Transverse colon (tissue), 4 donors: ENCODE results near the gene NLGN1. TPM values are rescaled to one million over a fixed set of nuclear protein-coding genes. Genes with fewer than 3 reads are reported as not detected.

ENCODE experiments used
- DNase-seq: peaks from one replicate; pipeline ENCODE4 v3.0.0-alpha.2; 2019
- H3K27ac ChIP-seq, 4 donors: fragments of 200-600 bp; sonication (generic); 2 replicates each; pipeline ENCODE4 v1.5.1; 2016 to 2018; ENCODE audit warnings: inconsistent platforms in 4 of 4
- H3K27me3 ChIP-seq: fragments of 200-600 bp; sonication (generic); 2 replicates; pipeline ENCODE4 v1.5.1; 2017; ENCODE audit warnings: inconsistent platforms
- H3K36me3 ChIP-seq, 4 donors: fragments of 200-600 bp; sonication (generic); 2 replicates each; pipeline ENCODE4 v1.5.1; 2017 to 2019; ENCODE audit warnings: inconsistent platforms in 4 of 4
- H3K4me1 ChIP-seq, 4 donors: fragments of 200-600 bp; sonication (generic); 2 replicates each; pipeline ENCODE4 v1.5.1; 2017 to 2020; ENCODE audit warnings: inconsistent platforms in 4 of 4
- H3K4me3 ChIP-seq, 4 donors: fragments of 200-600 bp; sonication (generic); 1 replicate in 1 of 4; 2 replicates in 3 of 4; pipeline versions ENCODE4 v1.5.1 to v1.6.1; 2017 to 2019; ENCODE audit warnings: inconsistent platforms in 4 of 4
- H3K9me3 ChIP-seq, 2 donors: fragments of 200-600 bp; sonication (generic); 2 replicates each; pipeline ENCODE4 v1.5.1; 2017 to 2019; ENCODE audit warnings: inconsistent platforms in 2 of 2
- EP300 ChIP-seq: sonication (generic); formaldehyde crosslinking; IDR thresholded peaks from one replicate; pipeline ENCODE4 v1.6.1; 2017; ENCODE audit warnings: antibody characterized with exemption, low read depth
- POLR2A ChIP-seq: fragments of 450-650 bp; IDR thresholded peaks from one replicate; pipeline ENCODE4 v1.6.1; 2016; ENCODE audit warnings: antibody characterized with exemption, mild to moderate bottlenecking, moderate library complexity
- POLR2AphosphoS5 ChIP-seq, 3 donors: sonication (generic); formaldehyde crosslinking; IDR thresholded peaks; one replicate each; pipeline ENCODE4 v1.6.1; 2016; ENCODE audit warnings: antibody characterized with exemption in 3 of 3
- WGBS, 2 donors: methylation state at CpG; one replicate each; pipeline ENCODE4 v1.1.5; 2018; ENCODE audit warnings: low coverage in 1 of 2; 5-methylcytosine and 5-hydroxymethylcytosine counted together
- in situ Hi-C, 4 donors: fragments of 200-750 bp; cut with MboI; loops; one replicate each; pipeline versions ENCODE4 v1.15.0 to v1.15.1; 2017; ENCODE audit warnings: low sequenced_read_pairs in 3 of 4, low pct_ligation_motif_present in 1 of 4, low pct_unique_long_range_greater_than_20kb in 1 of 4
- intact Hi-C: fragments of 100-400 bp; cut with DNase I; formaldehyde crosslinking; loops from one replicate; pipeline ENCODE4 v1.15.1; 2023; ENCODE audit warnings: low total_unique reads
- total RNA-seq, 4 donors: library from RNA; depleted of rRNA; stranded (reverse); fragments of >200 nt; gene quantifications; one replicate each; pipeline ENCODE4 v1.1.0, GENCODE V29; 2016
- TF ChIP-seq, protein P1 (sequence below), 5 experiments: fragments of 200-600 bp in 3 of 5; fragments of 450-650 bp in 2 of 5; sonication (generic) in 3 of 5; IDR thresholded peaks; 1 replicate in 2 of 5; 2 replicates in 3 of 5; pipeline ENCODE4 v1.5.1; 2016 to 2017; ENCODE audit warnings: antibody characterized with exemption in 5 of 5, inconsistent platforms in 3 of 5, mild to moderate bottlenecking in 2 of 5, moderate library complexity in 1 of 5

NLGN1 gene
- total RNA-seq, 4 donors from 2014 or later = 0.40 to 5.2 (median 1.9) TPM; not detected in 1

GRCh38 chr3:174097686-174098085, 700.1 kb downstream of the NLGN1 start:
- in situ Hi-C loops (no loop called here), intact Hi-C loops (no loop called here)
- Histone ChIP-seq H3K4me3 (no peak overlapping the region), H3K27me3 (no peaks in the 10 kb centered on the region), H3K4me1 (no peaks in the 10 kb centered on the region), H3K9me3 (no peaks in the 10 kb centered on the region), H3K27ac (no peak overlapping the region), H3K36me3 (no peaks in the 10 kb centered on the region)
- WGBS, 2 donors = 80 to 87% methylated on average over 3 of the region's 3 CpGs
- TF ChIP-seq, protein P1, sequence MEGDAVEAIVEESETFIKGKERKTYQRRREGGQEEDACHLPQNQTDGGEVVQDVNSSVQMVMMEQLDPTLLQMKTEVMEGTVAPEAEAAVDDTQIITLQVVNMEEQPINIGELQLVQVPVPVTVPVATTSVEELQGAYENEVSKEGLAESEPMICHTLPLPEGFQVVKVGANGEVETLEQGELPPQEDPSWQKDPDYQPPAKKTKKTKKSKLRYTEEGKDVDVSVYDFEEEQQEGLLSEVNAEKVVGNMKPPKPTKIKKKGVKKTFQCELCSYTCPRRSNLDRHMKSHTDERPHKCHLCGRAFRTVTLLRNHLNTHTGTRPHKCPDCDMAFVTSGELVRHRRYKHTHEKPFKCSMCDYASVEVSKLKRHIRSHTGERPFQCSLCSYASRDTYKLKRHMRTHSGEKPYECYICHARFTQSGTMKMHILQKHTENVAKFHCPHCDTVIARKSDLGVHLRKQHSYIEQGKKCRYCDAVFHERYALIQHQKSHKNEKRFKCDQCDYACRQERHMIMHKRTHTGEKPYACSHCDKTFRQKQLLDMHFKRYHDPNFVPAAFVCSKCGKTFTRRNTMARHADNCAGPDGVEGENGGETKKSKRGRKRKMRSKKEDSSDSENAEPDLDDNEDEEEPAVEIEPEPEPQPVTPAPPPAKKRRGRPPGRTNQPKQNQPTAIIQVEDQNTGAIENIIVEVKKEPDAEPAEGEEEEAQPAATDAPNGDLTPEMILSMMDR (IDR thresholded peaks at IDR 0.05) = no peak
- TF ChIP-seq POLR2A (no peak), EP300 (no peak)
- no peak for DNase-seq

- TF ChIP-seq, protein P1 (IDR thresholded peaks at IDR 0.05) = no peak
- TF ChIP-seq POLR2AphosphoS5 (IDR thresholded peaks at IDR 0.05) = no peak
- no peak for TF ChIP-seq EP300
- no peak for TF ChIP-seq POLR2A
- Histone ChIP-seq H3K4me1 (no peaks in the 10 kb centered on the region), H3K4me3 (no peak overlapping the region), H3K27ac (no peak overlapping the region), H3K9me3 (no peaks in the 10 kb centered on the region), H3K27me3 (no peaks in the 10 kb centered on the region), H3K36me3 (no peaks in the 10 kb centered on the region)
- in situ Hi-C loops (no loop called here), intact Hi-C loops (no loop called here)
- WGBS, 2 donors = 87 to 92% methylated on average over 2 of the region's 2 CpGs
- DNase-seq = no peak
Observed at GRCh38 chr3:174098746-174099145, 701.2 kb downstream of the NLGN1 start.

DNA sequence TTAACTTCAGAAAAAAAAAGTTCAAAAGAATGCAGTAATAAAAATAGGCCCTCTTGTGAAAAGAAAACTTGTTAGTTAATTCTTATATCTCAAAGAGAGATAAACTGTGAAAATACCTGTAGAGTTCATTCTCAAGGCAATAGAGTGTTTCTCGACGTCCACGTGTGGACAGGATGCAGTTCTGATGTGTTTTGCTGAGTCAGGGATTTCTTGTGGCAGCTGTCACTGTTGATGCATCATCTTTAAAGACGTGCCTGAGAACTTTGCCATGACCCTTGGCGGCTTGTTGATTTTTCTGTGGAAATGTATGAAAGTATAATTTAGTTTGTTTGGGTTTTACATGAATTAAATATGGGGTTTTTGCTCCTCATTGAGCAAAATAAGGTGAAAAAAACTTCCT, 702.2 kb downstream of the NLGN1 start:
- no peak for TF ChIP-seq POLR2A
- TF ChIP-seq, protein P1 (IDR thresholded peaks at IDR 0.05) = no peak
- no peak for TF ChIP-seq POLR2AphosphoS5 (IDR thresholded peaks at IDR 0.05)
- no peak for TF ChIP-seq EP300
- intact Hi-C loops = no loop called here
- in situ Hi-C loops = no loop called here
- Histone ChIP-seq H3K27ac (no peak overlapping the region), H3K4me3 (no peak overlapping the region), H3K36me3 (no peaks in the 10 kb centered on the region), H3K27me3 (no peaks in the 10 kb centered on the region), H3K9me3 (no peaks in the 10 kb centered on the region), H3K4me1 (no peaks in the 10 kb centered on the region)
- no peak for DNase-seq
- 84 to 85% methylated on average over 5 of the region's 5 CpGs for WGBS, 2 donors

GRCh38 chr3:174100744-174101143, 703.2 kb downstream of the NLGN1 start:
- in situ Hi-C loops = no loop called here
- H3K9me3 ChIP-seq = no peaks in the 10 kb centered on the region
- DNase-seq = no peak
- intact Hi-C loops = no loop called here
- H3K4me1 ChIP-seq = no peaks in the 10 kb centered on the region
- no peaks in the 10 kb centered on the region for H3K36me3 ChIP-seq
- no peak overlapping the region for H3K27ac ChIP-seq
- no peaks in the 10 kb centered on the region for H3K27me3 ChIP-seq
- 78 to 82% methylated on average over 2 of the region's 2 CpGs for WGBS, 2 donors
- TF ChIP-seq POLR2A (no peak), POLR2AphosphoS5 (IDR thresholded peaks at IDR 0.05) (no peak), EP300 (no peak)
- TF ChIP-seq, protein P1 (IDR thresholded peaks at IDR 0.05) = no peak
- no peak overlapping the region for H3K4me3 ChIP-seq
